Activated CD8-positive, alpha-beta T cell treated with anti-CD3 and anti-CD28 coated beads for 36 hours (primary cell): ENCODE results near the gene GPR158. TPM values are rescaled to one million over a fixed set of nuclear protein-coding genes. Genes with fewer than 3 reads are reported as not detected.

Experiments
- ATAC-seq: fragments of 200-7000 bp; cut with Tn5 transposase; one replicate; pipeline ENCODE4 v1.10.0; 2021; ENCODE audit warnings: mild to moderate bottlenecking, moderate library complexity
- CTCF ChIA-PET: fragments of 350-600 bp; sonication (Branson Sonifier 250); formaldehyde crosslinking; loops from one replicate; lab custom pipeline; 2021; ENCODE audit warnings: antibody characterized with exemption; lab: Charles Lee
- POLR2A ChIA-PET: fragments of 350-600 bp; sonication (Branson Sonifier 250); formaldehyde crosslinking; loops from one replicate; lab custom pipeline; 2021; ENCODE audit warnings: antibody characterized with exemption; lab: Charles Lee
- DNase-seq: peaks from one replicate; pipeline ENCODE4 v3.0.0-alpha.2; 2020
- H3K27ac Mint-ChIP-seq: one replicate; pipeline ENCODE4 v1.8.0; 2021; ENCODE audit warnings: mild to moderate bottlenecking, mixed read lengths
- H3K27me3 Mint-ChIP-seq: one replicate; pipeline ENCODE4 v1.8.0; 2021; ENCODE audit warnings: mixed read lengths
- H3K36me3 Mint-ChIP-seq: one replicate; pipeline ENCODE4 v1.8.0; 2021; ENCODE audit warnings: low read depth, mixed read lengths
- H3K4me1 Mint-ChIP-seq: one replicate; pipeline ENCODE4 v1.8.0; 2021; ENCODE audit warnings: low read depth, mixed read lengths
- H3K4me3 Mint-ChIP-seq: one replicate; pipeline ENCODE4 v1.8.0; 2021; ENCODE audit warnings: mild to moderate bottlenecking, moderate library complexity, mixed read lengths
- H3K9me3 Mint-ChIP-seq: one replicate; pipeline ENCODE4 v1.8.0; 2021; ENCODE audit warnings: mixed read lengths
- CTCF ChIP-seq: fragments of 200-600 bp; IDR thresholded peaks from one replicate; pipeline ENCODE4 v1.8.0; 2022; ENCODE audit warnings: antibody characterized with exemption, mild to moderate bottlenecking
- intact Hi-C: fragments of 100-400 bp; cut with micrococcal nuclease; formaldehyde crosslinking; loops from one replicate; pipeline ENCODE4 v1.10.0; 2022
- total RNA-seq, 2 experiments: library from RNA; stranded (reverse); gene quantifications; one replicate each; pipeline ENCODE4 v1.2.3, GENCODE V29; 2021

Gene GPR158
- total RNA-seq, 2 experiments from 2014 or later: not detected

GRCh38 chr10:25556457-25556856 lies 381.7 kb downstream of the GPR158 start:
- ChIA-PET POLR2A (no interaction called here), CTCF (no interaction called here)
- Mint-ChIP-seq H3K9me3 (no peaks in the 10 kb centered on the region), H3K27me3 (no peaks in the 10 kb centered on the region), H3K36me3 (no peaks in the 10 kb centered on the region), H3K27ac (no peak overlapping the region), H3K4me1 (no peaks in the 10 kb centered on the region), H3K4me3 (no peak overlapping the region)
- TF ChIP-seq CTCF: no peak
- DNase-seq (no peak), ATAC-seq (no peak)
- intact Hi-C loops: no loop called here

- ATAC-seq: no peak
- Mint-ChIP-seq H3K4me1 (no peaks in the 10 kb centered on the region), H3K27ac (no peak overlapping the region), H3K36me3 (no peaks in the 10 kb centered on the region), H3K27me3 (no peaks in the 10 kb centered on the region), H3K4me3 (no peak overlapping the region), H3K9me3 (no peaks in the 10 kb centered on the region)
- intact Hi-C loops: no loop called here
- ChIA-PET CTCF (no interaction called here), POLR2A (no interaction called here)
- DNase-seq: no peak
- TF ChIP-seq CTCF: no peak
Observed at GRCh38 chr10:25557136-25557535, 382.3 kb downstream of the GPR158 start.

GRCh38 chr10:25561758-25562157 lies 387.0 kb downstream of the GPR158 start:
- Mint-ChIP-seq H3K9me3 (no peaks in the 10 kb centered on the region), H3K27ac (no peak overlapping the region), H3K36me3 (no peaks in the 10 kb centered on the region), H3K4me3 (no peak overlapping the region), H3K4me1 (no peaks in the 10 kb centered on the region), H3K27me3 (no peaks in the 10 kb centered on the region)
- intact Hi-C loops: no loop called here
- DNase-seq (no peak), ATAC-seq (no peak)
- TF ChIP-seq CTCF: no peak
- POLR2A ChIA-PET: no interaction called here
- CTCF ChIA-PET: no interaction called here

DNA sequence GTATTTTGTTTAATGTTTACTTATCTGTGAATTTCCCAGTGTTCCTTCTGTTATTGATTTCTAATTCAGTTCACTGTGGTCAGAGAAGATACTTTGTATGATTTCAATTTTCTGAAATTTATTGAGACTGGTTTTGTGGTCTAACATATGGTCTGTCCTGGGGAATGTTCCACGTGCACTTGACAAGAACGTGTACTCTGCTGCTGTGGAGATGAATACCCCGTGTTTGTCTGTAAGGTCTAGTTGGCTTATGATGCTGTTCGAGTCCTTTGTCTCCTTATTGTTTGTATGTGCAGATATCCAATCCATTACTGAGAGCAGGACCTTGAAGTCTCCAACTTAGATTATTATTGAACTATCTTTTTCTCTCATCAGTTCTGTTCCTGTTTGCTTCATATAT lies 387.7 kb downstream of the GPR158 start:
- intact Hi-C loops: no loop called here
- Mint-ChIP-seq H3K36me3 (no peaks in the 10 kb centered on the region), H3K9me3 (no peaks in the 10 kb centered on the region)

GRCh38 chr10:25564351-25564750 lies 389.6 kb downstream of the GPR158 start:
- no peak for DNase-seq
- Mint-ChIP-seq H3K4me3 (no peak overlapping the region), H3K36me3 (no peaks in the 10 kb centered on the region), H3K27me3 (no peaks in the 10 kb centered on the region), H3K4me1 (no peaks in the 10 kb centered on the region), H3K27ac (no peak overlapping the region), H3K9me3 (no peaks in the 10 kb centered on the region)
- ChIA-PET CTCF (no interaction called here), POLR2A (no interaction called here)
- intact Hi-C loops: no loop called here
- no peak for ATAC-seq
- TF ChIP-seq CTCF: no peak

More for the DNA sequence above, 387.7 kb downstream of the GPR158 start:
- Mint-ChIP-seq H3K4me1 (no peaks in the 10 kb centered on the region), H3K4me3 (no peak overlapping the region), H3K27me3 (no peaks in the 10 kb centered on the region), H3K27ac (no peak overlapping the region)
- DNase-seq (no peak), ATAC-seq (no peak)
- POLR2A ChIA-PET: no interaction called here
- no peak for TF ChIP-seq CTCF
- CTCF ChIA-PET: no interaction called here
